ENCODE measurements around the gene ZNF726. TPM values are rescaled to one million over a fixed set of nuclear protein-coding genes. Genes with fewer than 3 reads are reported as not detected.
"Not testable (repeated sequence)": the region's sequence is repeated elsewhere in the genome, so short reads cannot be mapped to it uniquely, and the experiment has no call there.

Gene ZNF726
- total RNA-seq, 1 experiment from 2014 or later, result 7.5 TPM

DNA sequence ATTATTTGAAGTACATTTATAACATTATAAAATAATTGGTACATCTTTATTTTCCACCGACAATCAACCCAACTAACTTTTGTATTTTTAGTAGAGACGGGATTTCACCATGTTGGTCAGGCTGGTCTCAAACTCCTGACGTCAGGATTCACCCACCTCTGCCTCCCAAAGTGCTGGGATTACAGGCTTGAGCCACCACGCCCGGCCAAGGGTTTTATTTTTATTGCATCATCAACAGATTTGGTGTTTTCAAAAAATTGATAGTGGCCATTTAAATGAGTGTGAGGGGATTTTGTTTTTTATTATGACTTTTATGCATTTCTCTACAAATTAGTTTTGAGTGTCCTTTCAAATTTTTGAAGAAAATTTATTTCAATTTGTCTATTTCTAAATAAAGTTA, 10.6 kb downstream of the ZNF726 start:
- Histone ChIP-seq H4K20me1 (ENCODE audit: insufficient read depth) (no peaks in the 10 kb centered on the region), H3K79me2 (ENCODE audit: low read depth) (no peaks in the 10 kb centered on the region), H3K9me2 (ENCODE audit: insufficient read depth) (no peaks in the 10 kb centered on the region), H3K27me3 (ENCODE audit: insufficient read depth, low read depth) (no peaks in the 10 kb centered on the region), H3K4me2 (no peak overlapping the region), H3K27ac (no peak overlapping the region), H3K4me1 (replicated peaks; ENCODE audit: insufficient read depth) (no peaks in the 10 kb centered on the region), H3F3A (ENCODE audit: insufficient read depth, low read depth) (no peaks in the 10 kb centered on the region), H3K36me3 (ENCODE audit: low read depth) (peaks cover 25% of the 10 kb centered on the region), H3K4me3 (no peak overlapping the region), H3K9me3 (ENCODE audit: insufficient read depth, low read depth) (peaks cover 24% of the 10 kb centered on the region), H2AFZ (no peak overlapping the region)
- ChIA-PET CTCF (no interaction called here), POLR2A (ENCODE audit: unreplicated experiment) (no interaction called here)
- intact Hi-C loops (cut with micrococcal nuclease; ENCODE audit: unreplicated experiment), result no loop called here
- no TSS peak for BruUV-seq (replicated peaks)
- no peak for DNase-seq
- TF ChIP-seq, protein P1, sequence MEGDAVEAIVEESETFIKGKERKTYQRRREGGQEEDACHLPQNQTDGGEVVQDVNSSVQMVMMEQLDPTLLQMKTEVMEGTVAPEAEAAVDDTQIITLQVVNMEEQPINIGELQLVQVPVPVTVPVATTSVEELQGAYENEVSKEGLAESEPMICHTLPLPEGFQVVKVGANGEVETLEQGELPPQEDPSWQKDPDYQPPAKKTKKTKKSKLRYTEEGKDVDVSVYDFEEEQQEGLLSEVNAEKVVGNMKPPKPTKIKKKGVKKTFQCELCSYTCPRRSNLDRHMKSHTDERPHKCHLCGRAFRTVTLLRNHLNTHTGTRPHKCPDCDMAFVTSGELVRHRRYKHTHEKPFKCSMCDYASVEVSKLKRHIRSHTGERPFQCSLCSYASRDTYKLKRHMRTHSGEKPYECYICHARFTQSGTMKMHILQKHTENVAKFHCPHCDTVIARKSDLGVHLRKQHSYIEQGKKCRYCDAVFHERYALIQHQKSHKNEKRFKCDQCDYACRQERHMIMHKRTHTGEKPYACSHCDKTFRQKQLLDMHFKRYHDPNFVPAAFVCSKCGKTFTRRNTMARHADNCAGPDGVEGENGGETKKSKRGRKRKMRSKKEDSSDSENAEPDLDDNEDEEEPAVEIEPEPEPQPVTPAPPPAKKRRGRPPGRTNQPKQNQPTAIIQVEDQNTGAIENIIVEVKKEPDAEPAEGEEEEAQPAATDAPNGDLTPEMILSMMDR (conservative IDR thresholded peaks at IDR 0.05), result no peak
- no peak for TF ChIP-seq EZH2 (IDR thresholded peaks at IDR 0.05; ENCODE audit: low read depth)

DNA sequence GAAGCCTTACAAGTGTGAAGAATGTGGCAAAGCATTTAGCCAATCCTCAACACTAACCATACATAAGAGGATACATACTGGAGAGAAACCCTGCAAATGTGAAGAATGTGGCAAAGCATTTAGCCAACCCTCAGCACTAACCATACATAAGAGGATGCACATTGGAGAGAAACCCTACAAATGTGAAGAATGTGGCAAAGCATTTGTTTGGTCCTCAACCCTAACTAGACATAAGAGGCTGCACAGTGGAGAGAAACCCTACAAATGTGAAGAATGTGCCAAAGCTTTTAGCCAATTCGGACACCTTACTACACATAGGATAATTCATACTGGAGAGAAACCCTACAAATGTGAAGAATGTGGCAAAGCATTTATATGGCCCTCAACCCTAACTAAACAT, 18.2 kb downstream of the ZNF726 start:
- Histone ChIP-seq H3K9me3 (ENCODE audit: insufficient read depth, low read depth) (peaks cover 56% of the 10 kb centered on the region), H3K4me2 (no peak overlapping the region), H3K79me2 (ENCODE audit: low read depth) (no peaks in the 10 kb centered on the region), H3K4me3 (no peak overlapping the region), H3K27ac (no peak overlapping the region), H3K36me3 (ENCODE audit: low read depth) (0 out of 2 replicates have a peak, but pooled peaks cover 4% of the 10 kb centered on the region), H3K27me3 (ENCODE audit: insufficient read depth, low read depth) (no peaks in the 10 kb centered on the region), H3K9me2 (ENCODE audit: insufficient read depth) (no peaks in the 10 kb centered on the region), H2AFZ (no peak overlapping the region), H3K4me1 (replicated peaks; ENCODE audit: insufficient read depth) (no peaks in the 10 kb centered on the region), H4K20me1 (ENCODE audit: insufficient read depth) (no peaks in the 10 kb centered on the region), H3F3A (ENCODE audit: insufficient read depth, low read depth) (no peaks in the 10 kb centered on the region)
- BruUV-seq (replicated peaks), result no TSS peak
- TF ChIP-seq, protein P1 (conservative IDR thresholded peaks at IDR 0.05), result no peak
- TF ChIP-seq EZH2 (IDR thresholded peaks at IDR 0.05; ENCODE audit: low read depth), result no peak
- CTCF ChIA-PET, result no interaction called here
- DNase-seq, result no peak
- intact Hi-C loops (cut with micrococcal nuclease; ENCODE audit: unreplicated experiment), result no loop called here
- POLR2A ChIA-PET (ENCODE audit: unreplicated experiment), result interaction anchor here (0.9 kb wide), 1 partner anchor 14 kb away, joined by 3 read pairs; no protein-coding TSS in a partner anchor

DNA sequence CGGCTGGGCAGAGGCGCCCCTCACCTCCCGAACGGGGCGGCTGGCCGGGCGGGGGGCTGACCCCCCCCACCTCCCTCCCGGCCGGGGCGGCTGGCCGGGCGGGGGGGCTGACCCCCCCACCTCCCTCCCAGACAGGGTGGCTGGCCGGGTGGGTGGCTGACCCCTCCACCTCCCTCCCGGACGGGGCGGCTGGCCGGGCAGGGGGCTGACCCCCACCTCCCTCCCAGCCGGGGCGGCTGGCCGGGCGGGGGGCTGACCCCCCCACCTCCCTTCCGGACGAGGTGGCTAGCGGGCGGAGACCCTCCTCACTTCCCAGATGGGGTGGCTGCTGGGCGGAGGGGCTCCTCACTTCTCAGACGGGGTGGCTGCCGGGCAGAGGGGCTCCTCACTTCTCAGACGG, 22.3 kb downstream of the ZNF726 start:
- H4K20me1 ChIP-seq (ENCODE audit: insufficient read depth); DNase-seq; H3K27ac ChIP-seq; H3K4me2 ChIP-seq; H3K79me2 ChIP-seq (ENCODE audit: low read depth); H3K4me3 ChIP-seq; H3F3A ChIP-seq (ENCODE audit: insufficient read depth, low read depth); H3K36me3 ChIP-seq (ENCODE audit: low read depth); H3K9me2 ChIP-seq (ENCODE audit: insufficient read depth); H2AFZ ChIP-seq; intact Hi-C loops (cut with micrococcal nuclease; ENCODE audit: unreplicated experiment); BruUV-seq (replicated peaks); H3K4me1 ChIP-seq (replicated peaks; ENCODE audit: insufficient read depth); CTCF ChIA-PET; POLR2A ChIA-PET (ENCODE audit: unreplicated experiment); H3K27me3 ChIP-seq (ENCODE audit: insufficient read depth, low read depth): not testable (repeated sequence)
- H3K9me3 ChIP-seq (ENCODE audit: insufficient read depth, low read depth), result peaks cover 48% of the 10 kb centered on the region

DNA sequence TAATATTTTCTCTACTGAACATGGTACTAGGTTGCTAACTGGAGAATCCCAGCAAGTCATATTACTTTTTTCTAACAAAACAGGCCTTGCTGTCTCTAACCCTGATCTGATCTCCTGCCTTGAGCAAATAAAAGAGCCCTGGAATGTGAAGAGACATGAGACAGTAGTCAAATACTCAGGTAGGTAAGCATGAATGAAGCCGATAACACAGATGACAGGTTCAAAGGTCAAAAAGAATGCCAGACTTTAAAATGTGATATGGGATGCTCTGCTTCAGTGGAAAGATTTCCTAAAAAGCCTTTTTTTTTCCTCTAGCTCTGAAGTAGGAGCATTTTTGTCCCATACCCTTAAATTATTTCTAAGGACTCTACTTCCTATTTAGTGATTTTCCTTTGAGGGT, 28.7 kb downstream of the ZNF726 start:
- Histone ChIP-seq H4K20me1 (ENCODE audit: insufficient read depth) (no peaks in the 10 kb centered on the region), H3K9me3 (ENCODE audit: insufficient read depth, low read depth) (peaks cover 19% of the 10 kb centered on the region), H3K4me1 (replicated peaks; ENCODE audit: insufficient read depth) (no peaks in the 10 kb centered on the region), H3F3A (ENCODE audit: insufficient read depth, low read depth) (no peaks in the 10 kb centered on the region), H3K27me3 (ENCODE audit: insufficient read depth, low read depth) (no peaks in the 10 kb centered on the region), H2AFZ (no peak overlapping the region), H3K9me2 (ENCODE audit: insufficient read depth) (no peaks in the 10 kb centered on the region), H3K79me2 (ENCODE audit: low read depth) (no peaks in the 10 kb centered on the region), H3K36me3 (ENCODE audit: low read depth) (no peaks in the 10 kb centered on the region), H3K4me2 (no peak overlapping the region), H3K27ac (no peak overlapping the region), H3K4me3 (no peak overlapping the region)
- DNase-seq, result no peak
- ChIA-PET POLR2A (ENCODE audit: unreplicated experiment) (interaction anchor here (0.5 kb wide), 1 partner anchor 152 kb away, joined by 13 read pairs; no protein-coding TSS in a partner anchor), CTCF (no interaction called here)
- intact Hi-C loops (cut with micrococcal nuclease; ENCODE audit: unreplicated experiment), result no loop called here
- no TSS peak for BruUV-seq (replicated peaks)
- TF ChIP-seq, protein P1 (conservative IDR thresholded peaks at IDR 0.05), result no peak
- TF ChIP-seq EZH2 (IDR thresholded peaks at IDR 0.05; ENCODE audit: low read depth), result no peak

All from PC-9 (cell line).